Natural killer cell treated with Interleukin-12 subunit alpha and Interleukin-12 subunit beta and Interleukin-15 and Interleukin-18, amount 100 ng/mL, for 72 hours (primary cell): ENCODE results near the gene LST1. TPM values are rescaled to one million over a fixed set of nuclear protein-coding genes. Genes with fewer than 3 reads are reported as not detected.
A peak's percentile ranks its signal among the peaks of the same experiment; 100 is the strongest.
"Not testable (repeated sequence)": the region's sequence is repeated elsewhere in the genome, so short reads cannot be mapped to it uniquely, and the experiment has no call there.

ENCODE experiments used
- ATAC-seq, 2 donors: fragments of 150-1000 bp; cut with Tn5 transposase in 1 of 2; sonication (Bioruptor Pico), chemical (Tn5 transposase) in 1 of 2; 2 replicates each; pipeline ENCODE4 v1.10.0; 2021
- DNase-seq: peaks from one replicate; pipeline ENCODE4 v3.0.0; 2022; ENCODE audit warnings: low spot score
- H3K27ac Mint-ChIP-seq, 2 donors: 1 replicate in 1 of 2; 2 replicates in 1 of 2; pipeline ENCODE4 v1.8.0; 2022; ENCODE audit warnings: mixed read lengths in 2 of 2, mild to moderate bottlenecking in 1 of 2, moderate library complexity in 1 of 2
- H3K27me3 Mint-ChIP-seq, 2 donors: 1 replicate in 1 of 2; 2 replicates in 1 of 2; pipeline ENCODE4 v1.8.0; 2022; ENCODE audit warnings: mixed read lengths in 2 of 2
- H3K36me3 Mint-ChIP-seq: one replicate; pipeline ENCODE4 v1.8.0; 2022; ENCODE audit warnings: mixed read lengths
- H3K4me1 Mint-ChIP-seq, 2 donors: 1 replicate in 1 of 2; 2 replicates in 1 of 2; pipeline ENCODE4 v1.8.0; 2022; ENCODE audit warnings: low read depth in 2 of 2, mixed read lengths in 2 of 2, mild to moderate bottlenecking in 1 of 2
- H3K4me3 Mint-ChIP-seq: one replicate; pipeline ENCODE4 v1.8.0; 2022; ENCODE audit warnings: mixed read lengths
- H3K9me3 Mint-ChIP-seq: 2 replicates; pipeline ENCODE4 v1.8.0; 2022; ENCODE audit warnings: mixed read lengths
- total RNA-seq, 2 donors: library from RNA; stranded (reverse); gene quantifications; one replicate each; pipeline ENCODE4 v1.2.3, GENCODE V29; 2022

The LST1 gene
- total RNA-seq, 2 donors from 2014 or later: 15.5 to 34.6 TPM

DNA sequence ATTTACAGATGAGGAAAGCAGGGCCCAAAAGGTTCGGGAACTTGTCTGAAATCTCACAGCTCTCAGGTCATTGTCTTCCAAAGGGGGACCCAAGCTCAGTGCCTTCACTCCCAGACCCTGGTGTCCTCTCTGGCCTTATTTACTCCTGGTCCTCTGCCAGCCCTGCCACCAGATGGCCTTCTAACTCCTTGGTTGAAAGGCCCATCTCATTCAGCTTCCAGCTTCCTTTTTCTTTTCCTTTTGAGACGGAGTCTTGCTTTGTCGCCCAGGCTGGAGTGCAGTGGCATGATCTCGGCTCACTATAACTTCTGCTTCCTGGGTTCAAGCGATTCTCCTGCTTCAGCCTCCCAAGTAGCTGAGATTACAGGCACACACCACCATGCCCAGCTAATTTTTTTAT, 34.7 kb upstream of the LST1 start:
- not testable (repeated sequence) for H3K27me3 Mint-ChIP-seq, H3K9me3 Mint-ChIP-seq, H3K36me3 Mint-ChIP-seq
- Mint-ChIP-seq H3K27ac (peak overlapping the region; percentile 61 to 82), H3K4me1 (peaks cover 30 to 33% of the 10 kb centered on the region in 2 donors), H3K4me3 (peak overlapping the region; percentile 49)
- ATAC-seq (peak; percentile 32 to 67), DNase-seq (peak; percentile 81)

- H3K9me3 Mint-ChIP-seq: peaks cover 3% of the 10 kb centered on the region
- peaks cover 7% of the 10 kb centered on the region for H3K36me3 Mint-ChIP-seq
- H3K27me3 Mint-ChIP-seq: no peaks in the 10 kb centered on the region
- H3K4me3 Mint-ChIP-seq: peak overlapping the region; percentile 45
- H3K4me1 Mint-ChIP-seq: peaks cover 46 to 48% of the 10 kb centered on the region in 2 donors
- ATAC-seq: no peak
- no peak for DNase-seq
- H3K27ac Mint-ChIP-seq: peak overlapping the region; percentile 94 to 95
Observed at GRCh38 chr6:31556307-31556706, 29.8 kb upstream of the LST1 start.

GRCh38 chr6:31557443-31558317, 28.4 kb upstream of the LST1 start:
- H3K36me3 Mint-ChIP-seq: peaks cover 13% of the 10 kb centered on the region
- peak overlapping the region; percentile 90 for H3K4me3 Mint-ChIP-seq
- peaks cover 53 to 56% of the 10 kb centered on the region in 2 donors for H3K4me1 Mint-ChIP-seq
- H3K27me3 Mint-ChIP-seq: no peaks in the 10 kb centered on the region
- peak overlapping the region; percentile 94 to 95 for H3K27ac Mint-ChIP-seq
- no peak for ATAC-seq
- DNase-seq: no peak
- peaks cover 3% of the 10 kb centered on the region for H3K9me3 Mint-ChIP-seq

GRCh38 chr6:31558318-31558625, 27.8 kb upstream of the LST1 start:
- Mint-ChIP-seq H3K9me3 (peaks cover 3% of the 10 kb centered on the region), H3K27me3 (no peaks in the 10 kb centered on the region), H3K4me1 (peaks cover 58 to 62% of the 10 kb centered on the region in 2 donors), H3K27ac (peak overlapping the region; percentile 94 to 95), H3K4me3 (peak overlapping the region; percentile 90), H3K36me3 (peaks cover 13% of the 10 kb centered on the region)
- no peak for ATAC-seq
- DNase-seq: no peak

DNA sequence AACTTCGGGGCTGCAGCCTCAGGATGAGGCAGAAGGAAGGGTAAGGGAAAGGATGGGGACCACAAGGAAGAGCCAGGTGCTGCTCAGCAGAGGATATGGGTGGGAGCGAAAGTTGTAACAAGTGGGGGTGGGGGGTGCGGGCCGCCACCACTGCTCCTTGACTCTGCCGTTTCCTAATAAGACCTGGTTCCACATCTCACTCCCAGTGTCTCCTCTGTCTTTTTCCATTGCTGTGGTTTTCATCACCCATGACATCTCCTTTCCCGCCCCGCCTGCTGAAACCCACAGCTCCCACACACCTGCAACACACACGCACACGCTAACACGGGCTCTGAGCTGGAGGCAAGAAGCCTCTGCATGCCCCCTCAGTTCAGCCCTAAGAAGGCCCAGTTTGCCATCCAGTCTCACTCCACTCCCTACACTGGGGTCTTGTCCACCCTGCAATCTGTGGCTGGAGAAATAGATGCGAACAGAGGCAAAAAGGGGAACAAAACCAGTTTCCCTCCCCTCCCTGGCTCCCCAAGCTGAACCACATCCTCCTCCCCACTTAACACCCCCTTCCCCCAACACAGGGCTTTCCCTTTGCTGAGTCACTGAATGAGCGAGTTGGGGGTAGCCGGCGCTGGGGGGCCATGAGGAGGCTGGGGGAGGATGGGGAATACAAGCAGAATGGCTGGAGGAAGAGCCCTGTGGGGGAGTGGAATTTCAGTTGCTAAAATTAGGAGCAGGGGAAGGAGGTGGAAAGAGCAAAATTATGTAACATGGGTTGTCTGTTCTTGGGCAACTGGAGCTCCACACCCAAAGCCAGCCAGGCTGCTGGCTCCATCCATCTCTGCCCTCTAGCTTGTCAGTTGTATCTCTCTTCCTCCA, 27.2 kb upstream of the LST1 start:
- no peaks in the 10 kb centered on the region for H3K27me3 Mint-ChIP-seq
- ATAC-seq: peak; percentile 75 to 77
- H3K36me3 Mint-ChIP-seq: peaks cover 16% of the 10 kb centered on the region
- peak; percentile 92 for DNase-seq
- H3K4me3 Mint-ChIP-seq: peak overlapping the region; percentile 90
- peaks cover 62 to 66% of the 10 kb centered on the region in 2 donors for H3K4me1 Mint-ChIP-seq
- peaks cover 3% of the 10 kb centered on the region for H3K9me3 Mint-ChIP-seq
- H3K27ac Mint-ChIP-seq: peak overlapping the region; percentile 94 to 95

DNA sequence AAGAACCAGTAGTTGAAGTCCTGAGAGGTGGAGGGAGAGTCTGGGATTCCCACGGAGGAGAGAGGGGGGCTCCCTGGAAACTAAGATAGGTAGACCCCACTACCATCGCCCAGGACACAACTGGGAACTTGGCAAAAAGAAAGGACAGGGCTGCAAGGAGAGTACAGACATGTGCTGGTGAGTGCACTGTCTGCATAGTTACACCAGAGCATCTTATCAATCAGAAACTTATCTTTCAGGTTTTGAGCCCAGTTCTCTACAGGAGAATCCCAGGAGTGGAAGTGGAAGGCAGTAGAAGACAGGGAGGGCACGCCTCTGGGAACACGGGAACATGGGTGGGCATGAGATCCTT, 26.5 kb upstream of the LST1 start:
- H3K27ac Mint-ChIP-seq: peak overlapping the region; percentile 94 to 95
- H3K4me3 Mint-ChIP-seq: peak overlapping the region; percentile 90
- H3K9me3 Mint-ChIP-seq: peaks cover 3% of the 10 kb centered on the region
- H3K4me1 Mint-ChIP-seq: peaks cover 62 to 63% of the 10 kb centered on the region in 2 donors
- H3K27me3 Mint-ChIP-seq: no peaks in the 10 kb centered on the region
- ATAC-seq (peak; percentile 12 to 40), DNase-seq (no peak)
- peaks cover 17% of the 10 kb centered on the region for H3K36me3 Mint-ChIP-seq

- H3K4me3 Mint-ChIP-seq: peak overlapping the region; percentile 90
- ATAC-seq: peak; percentile 83 to 86
Observed at GRCh38 chr6:31559958-31560696, 25.9 kb upstream of the LST1 start.

DNA sequence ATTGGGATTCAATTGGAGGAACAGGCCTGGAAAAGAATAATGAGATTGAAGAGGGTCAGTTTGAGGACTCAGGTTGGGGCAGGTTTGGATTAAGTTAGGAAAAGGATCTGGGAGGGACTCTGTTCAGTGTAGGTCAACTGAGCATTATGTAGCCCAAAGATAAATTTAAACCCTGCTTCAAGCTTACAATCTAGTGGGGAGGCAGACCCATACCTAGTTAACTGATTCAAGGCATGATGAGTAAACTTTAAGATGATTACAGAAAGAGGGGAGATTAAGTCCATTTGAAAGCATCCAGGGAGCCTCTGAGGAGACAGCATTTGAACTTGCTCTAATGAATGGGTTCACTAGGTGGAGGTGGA, 25.4 kb upstream of the LST1 start:
- Mint-ChIP-seq H3K4me3 (peak overlapping the region; percentile 90), H3K4me1 (peaks cover 71% of the 10 kb centered on the region in 2 donors), H3K27ac (peak overlapping the region; percentile 94 to 95), H3K9me3 (peaks cover 3% of the 10 kb centered on the region), H3K36me3 (peaks cover 17% of the 10 kb centered on the region), H3K27me3 (no peaks in the 10 kb centered on the region)
- ATAC-seq: no peak
- no peak for DNase-seq

More at GRCh38 chr6:31559958-31560696, 25.9 kb upstream of the LST1 start:
- no peaks in the 10 kb centered on the region for H3K27me3 Mint-ChIP-seq
- peak overlapping the region; percentile 94 to 95 for H3K27ac Mint-ChIP-seq
- peaks cover 65 to 66% of the 10 kb centered on the region in 2 donors for H3K4me1 Mint-ChIP-seq
- peaks cover 17% of the 10 kb centered on the region for H3K36me3 Mint-ChIP-seq
- peaks cover 3% of the 10 kb centered on the region for H3K9me3 Mint-ChIP-seq
- peak; percentile 94 for DNase-seq

DNA sequence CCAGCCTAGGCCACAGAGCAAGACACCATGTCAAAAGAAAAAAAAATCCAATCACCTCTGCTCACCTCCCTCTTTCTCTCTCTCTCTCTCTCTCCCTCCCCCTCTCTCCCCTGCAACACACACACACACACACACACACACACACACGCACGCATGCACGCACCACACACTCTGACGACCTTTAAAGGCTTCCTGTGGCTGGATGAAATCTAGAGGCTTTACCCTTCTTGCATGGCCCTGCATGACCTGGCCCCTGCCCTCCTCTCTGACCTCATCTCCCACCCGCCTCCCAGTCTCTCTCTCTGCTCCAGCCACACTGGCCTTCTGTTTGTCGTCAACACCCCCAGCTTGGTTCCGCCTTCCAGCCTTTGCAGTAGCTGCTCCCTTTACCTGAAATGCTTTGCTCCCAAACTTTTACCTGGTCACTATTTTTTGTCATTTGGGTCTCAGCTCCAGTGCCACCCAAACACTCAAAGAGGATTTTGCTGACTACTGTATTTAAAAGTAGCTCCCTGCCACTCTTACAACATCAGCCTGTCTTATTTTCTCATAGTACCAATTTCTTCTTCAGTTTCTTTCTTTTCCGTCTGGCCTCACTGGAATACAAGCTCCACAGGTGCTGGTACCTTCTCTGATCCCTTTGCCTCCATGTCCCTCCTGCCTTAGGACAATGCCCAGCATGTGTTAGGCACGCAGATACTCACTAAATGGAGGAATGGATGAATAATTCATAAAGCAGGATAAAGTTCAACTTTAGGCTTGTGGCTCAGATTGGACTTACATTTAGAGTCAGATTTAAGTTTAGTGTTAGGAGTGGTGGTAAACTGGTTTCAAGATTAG, 18.3 kb upstream of the LST1 start:
- ATAC-seq (peak; percentile 28 to 52), DNase-seq (no peak)
- Mint-ChIP-seq H3K36me3 (peaks cover 4% of the 10 kb centered on the region), H3K4me1 (peaks cover 65 to 76% of the 10 kb centered on the region in 2 donors), H3K27me3 (no peaks in the 10 kb centered on the region), H3K9me3 (no peaks in the 10 kb centered on the region), H3K27ac (peak overlapping the region; percentile 87 to 88), H3K4me3 (peak overlapping the region; percentile 86)

GRCh38 chr6:31568537-31568961, 17.5 kb upstream of the LST1 start:
- H3K27me3 Mint-ChIP-seq: no peaks in the 10 kb centered on the region
- peak overlapping the region; percentile 87 to 88 for H3K27ac Mint-ChIP-seq
- peak overlapping the region; percentile 86 for H3K4me3 Mint-ChIP-seq
- H3K9me3 Mint-ChIP-seq: no peaks in the 10 kb centered on the region
- H3K4me1 Mint-ChIP-seq: peaks cover 66 to 78% of the 10 kb centered on the region in 2 donors
- ATAC-seq (peak; percentile 77 to 86), DNase-seq (peak; percentile 88)
- H3K36me3 Mint-ChIP-seq: peaks cover 4% of the 10 kb centered on the region

GRCh38 chr6:31569861-31570536, 16.1 kb upstream of the LST1 start:
- no peaks in the 10 kb centered on the region for H3K27me3 Mint-ChIP-seq
- no peak for DNase-seq
- peaks cover 70 to 79% of the 10 kb centered on the region in 2 donors for H3K4me1 Mint-ChIP-seq
- H3K27ac Mint-ChIP-seq: peak overlapping the region in 1 of 2 donors; percentile 88
- no peaks in the 10 kb centered on the region for H3K36me3 Mint-ChIP-seq
- ATAC-seq: no peak
- H3K4me3 Mint-ChIP-seq: peak overlapping the region; percentile 69
- H3K9me3 Mint-ChIP-seq: no peaks in the 10 kb centered on the region
